ENCODE results near the gene PTPRN2. TPM values are rescaled to one million over a fixed set of nuclear protein-coding genes. Genes with fewer than 3 reads are reported as not detected.

The PTPRN2 gene
- polyA plus RNA-seq, 1 of the 3 experiments (the other 2 are of a cell fraction) = 4.0 TPM

DNA sequence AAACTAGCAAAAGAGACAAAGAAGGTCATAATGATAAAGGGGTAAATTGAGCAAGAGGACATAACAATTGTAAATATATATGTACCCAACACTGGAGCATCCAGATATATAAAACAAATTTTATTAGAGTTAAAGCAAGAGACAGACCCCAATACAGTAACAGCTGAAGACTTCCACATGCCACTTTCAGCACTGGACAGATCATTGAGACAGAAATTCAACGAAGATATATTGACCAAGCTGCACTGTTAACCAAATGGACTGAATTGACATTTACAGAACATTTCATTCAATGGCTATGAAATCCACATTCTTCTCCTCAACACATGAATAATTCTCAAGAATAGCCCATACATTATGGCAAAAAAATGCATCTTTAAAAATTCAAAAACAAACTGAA is 378.2 kb downstream of the PTPRN2 start:
- Histone ChIP-seq H3K9ac (no peak overlapping the region), H3K4me1 (ENCODE audit: control insufficient read depth in 1 of 2, insufficient read depth in 2 of 2, low read depth in 1 of 2, low read length in 1 of 2) (no peaks in the 10 kb centered on the region), H4K20me1 (ENCODE audit: insufficient read depth) (no peaks in the 10 kb centered on the region), H3F3A (replicated peaks; ENCODE audit: insufficient read depth) (no peaks in the 10 kb centered on the region), H3K4me3 (ENCODE audit: low read depth in 2 of 2, low read length in 1 of 2) (no peak overlapping the region), H3K27me3 (ENCODE audit: insufficient read depth) (no peaks in the 10 kb centered on the region), H3K79me2 (ENCODE audit: insufficient read depth) (no peaks in the 10 kb centered on the region), H3K4me2 (no peak overlapping the region), H3K9me3 (peaks cover 12% of the 10 kb centered on the region; the same call in 1 of the 2 replicates), H2AFZ (ENCODE audit: low read depth) (no peak overlapping the region), H3K27ac (ENCODE audit: low read depth in 2 of 2, low read length in 1 of 2) (no peak overlapping the region), H3K9me2 (no peaks in the 10 kb centered on the region), H3K36me3 (replicated peaks in 1 of 2; ENCODE audit: control insufficient read depth in 1 of 2, insufficient read depth in 2 of 2, low read length in 1 of 2) (no peaks in the 10 kb centered on the region)
- CTCF ChIA-PET = no interaction called here
- POLR2A ChIA-PET = no interaction called here
- WGBS (ENCODE audit: low lambda C conversion rate) = 11% methylated on average over 1 of the region's 1 CpG
- DNase-seq = no peak
- TF ChIP-seq, protein P1, sequence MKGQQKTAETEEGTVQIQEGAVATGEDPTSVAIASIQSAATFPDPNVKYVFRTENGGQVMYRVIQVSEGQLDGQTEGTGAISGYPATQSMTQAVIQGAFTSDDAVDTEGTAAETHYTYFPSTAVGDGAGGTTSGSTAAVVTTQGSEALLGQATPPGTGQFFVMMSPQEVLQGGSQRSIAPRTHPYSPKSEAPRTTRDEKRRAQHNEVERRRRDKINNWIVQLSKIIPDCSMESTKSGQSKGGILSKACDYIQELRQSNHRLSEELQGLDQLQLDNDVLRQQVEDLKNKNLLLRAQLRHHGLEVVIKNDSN (IDR thresholded peaks at IDR 0.05; ENCODE audit: borderline replicate concordance, low read depth) = no peak
- TF ChIP-seq EZH2phosphoT487 (IDR thresholded peaks at IDR 0.05; ENCODE audit: borderline replicate concordance, low read depth) = no peak
- TF ChIP-seq NRF1 (IDR thresholded peaks at IDR 0.05; ENCODE audit: low read depth, low read length) = no peak
- TF ChIP-seq SMC3 (IDR thresholded peaks at IDR 0.05; ENCODE audit: low read depth, low read length) = no peak
- TF ChIP-seq, protein P2, sequence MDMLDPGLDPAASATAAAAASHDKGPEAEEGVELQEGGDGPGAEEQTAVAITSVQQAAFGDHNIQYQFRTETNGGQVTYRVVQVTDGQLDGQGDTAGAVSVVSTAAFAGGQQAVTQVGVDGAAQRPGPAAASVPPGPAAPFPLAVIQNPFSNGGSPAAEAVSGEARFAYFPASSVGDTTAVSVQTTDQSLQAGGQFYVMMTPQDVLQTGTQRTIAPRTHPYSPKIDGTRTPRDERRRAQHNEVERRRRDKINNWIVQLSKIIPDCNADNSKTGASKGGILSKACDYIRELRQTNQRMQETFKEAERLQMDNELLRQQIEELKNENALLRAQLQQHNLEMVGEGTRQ (IDR thresholded peaks at IDR 0.05; ENCODE audit: borderline replicate concordance, low read depth, low read length) = no peak
- TF ChIP-seq NFIC (IDR thresholded peaks at IDR 0.05; ENCODE audit: borderline replicate concordance) = no peak
- no peak for TF ChIP-seq RXRA (IDR thresholded peaks at IDR 0.05; ENCODE audit: borderline replicate concordance, low read depth)
- TF ChIP-seq RFX5 (IDR thresholded peaks at IDR 0.05; ENCODE audit: low read length) = no peak
- TF ChIP-seq, protein P3, sequence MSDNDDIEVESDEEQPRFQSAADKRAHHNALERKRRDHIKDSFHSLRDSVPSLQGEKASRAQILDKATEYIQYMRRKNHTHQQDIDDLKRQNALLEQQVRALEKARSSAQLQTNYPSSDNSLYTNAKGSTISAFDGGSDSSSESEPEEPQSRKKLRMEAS (IDR thresholded peaks at IDR 0.05; ENCODE audit: low read depth) = no peak
- TF ChIP-seq, protein P4, sequence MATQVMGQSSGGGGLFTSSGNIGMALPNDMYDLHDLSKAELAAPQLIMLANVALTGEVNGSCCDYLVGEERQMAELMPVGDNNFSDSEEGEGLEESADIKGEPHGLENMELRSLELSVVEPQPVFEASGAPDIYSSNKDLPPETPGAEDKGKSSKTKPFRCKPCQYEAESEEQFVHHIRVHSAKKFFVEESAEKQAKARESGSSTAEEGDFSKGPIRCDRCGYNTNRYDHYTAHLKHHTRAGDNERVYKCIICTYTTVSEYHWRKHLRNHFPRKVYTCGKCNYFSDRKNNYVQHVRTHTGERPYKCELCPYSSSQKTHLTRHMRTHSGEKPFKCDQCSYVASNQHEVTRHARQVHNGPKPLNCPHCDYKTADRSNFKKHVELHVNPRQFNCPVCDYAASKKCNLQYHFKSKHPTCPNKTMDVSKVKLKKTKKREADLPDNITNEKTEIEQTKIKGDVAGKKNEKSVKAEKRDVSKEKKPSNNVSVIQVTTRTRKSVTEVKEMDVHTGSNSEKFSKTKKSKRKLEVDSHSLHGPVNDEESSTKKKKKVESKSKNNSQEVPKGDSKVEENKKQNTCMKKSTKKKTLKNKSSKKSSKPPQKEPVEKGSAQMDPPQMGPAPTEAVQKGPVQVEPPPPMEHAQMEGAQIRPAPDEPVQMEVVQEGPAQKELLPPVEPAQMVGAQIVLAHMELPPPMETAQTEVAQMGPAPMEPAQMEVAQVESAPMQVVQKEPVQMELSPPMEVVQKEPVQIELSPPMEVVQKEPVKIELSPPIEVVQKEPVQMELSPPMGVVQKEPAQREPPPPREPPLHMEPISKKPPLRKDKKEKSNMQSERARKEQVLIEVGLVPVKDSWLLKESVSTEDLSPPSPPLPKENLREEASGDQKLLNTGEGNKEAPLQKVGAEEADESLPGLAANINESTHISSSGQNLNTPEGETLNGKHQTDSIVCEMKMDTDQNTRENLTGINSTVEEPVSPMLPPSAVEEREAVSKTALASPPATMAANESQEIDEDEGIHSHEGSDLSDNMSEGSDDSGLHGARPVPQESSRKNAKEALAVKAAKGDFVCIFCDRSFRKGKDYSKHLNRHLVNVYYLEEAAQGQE (IDR thresholded peaks at IDR 0.05; ENCODE audit: low read depth, low read length) = no peak
- TF ChIP-seq GABPA (IDR thresholded peaks at IDR 0.05; ENCODE audit: low read depth) = no peak
- no peak for TF ChIP-seq SIN3A (IDR thresholded peaks at IDR 0.05; ENCODE audit: borderline replicate concordance, low read depth, low read length)
- TF ChIP-seq FOSL2 (IDR thresholded peaks at IDR 0.05; ENCODE audit: borderline replicate concordance, low read depth) = no peak
